HepG2 (cell line): ENCODE results near the gene SEZ6L. TPM values are rescaled to one million over a fixed set of nuclear protein-coding genes. Genes with fewer than 3 reads are reported as not detected.

Experiments used
- CEBPB ChIP-seq: IDR thresholded peaks from 2 replicates; pipeline ENCODE4 v1.6.1; 2011; ENCODE audit warnings: low read depth, low read length, improper control_type of control experiment, borderline replicate concordance
- DPF2 ChIP-seq: sonication (generic); formaldehyde crosslinking; IDR thresholded peaks from 2 replicates; pipeline ENCODE4 v1.4.0; 2020; ENCODE audit warnings: mild to moderate bottlenecking, low read depth, missing genetic modification reagents, borderline replicate concordance
- ELF3 ChIP-seq: IDR thresholded peaks from 2 replicates; pipeline ENCODE4 v1.6.1; 2016; ENCODE audit warnings: missing genetic modification reagents, missing compliant biosample characterization
- FOSL1 ChIP-seq: sonication (generic); formaldehyde crosslinking; IDR thresholded peaks from 2 replicates; pipeline ENCODE4 v1.9.0; 2021; ENCODE audit warnings: missing genetic modification reagents, borderline replicate concordance
- FOXK2 ChIP-seq: fragments of 450-650 bp; IDR thresholded peaks from 2 replicates; pipeline ENCODE4 v1.6.1; 2016
- GTF2F1 ChIP-seq: fragments of 150-350 bp; IDR thresholded peaks from 2 replicates; pipeline ENCODE4 v1.6.1; 2014; ENCODE audit warnings: low read length
- GZF1 ChIP-seq: sonication (generic); formaldehyde crosslinking; IDR thresholded peaks from 2 replicates; pipeline ENCODE4 v1.5.1; 2020; ENCODE audit warnings: mild to moderate bottlenecking, missing genetic modification reagents
- HNF4A ChIP-seq: sonication (generic); formaldehyde crosslinking; IDR thresholded peaks from 2 replicates; pipeline ENCODE4 v1.4.0; 2020; ENCODE audit warnings: missing genetic modification reagents
- IRF9 ChIP-seq: sonication (generic); formaldehyde crosslinking; IDR thresholded peaks from 2 replicates; pipeline ENCODE4 v1.8.0; 2022; ENCODE audit warnings: missing genetic modification reagents, mild to moderate bottlenecking, borderline replicate concordance
- ISL2 ChIP-seq: sonication (generic); formaldehyde crosslinking; IDR thresholded peaks from 2 replicates; pipeline ENCODE4 v1.5.0; 2020; ENCODE audit warnings: missing genetic modification reagents
- JDP2 ChIP-seq: sonication (generic); formaldehyde crosslinking; IDR thresholded peaks from 2 replicates; pipeline ENCODE4 v1.8.1; 2022; ENCODE audit warnings: missing genetic modification reagents, borderline replicate concordance
- KDM6A ChIP-seq: IDR thresholded peaks from 2 replicates; pipeline ENCODE4 v1.6.1; 2016; ENCODE audit warnings: low read depth
- MED13 ChIP-seq: sonication (generic); formaldehyde crosslinking; IDR thresholded peaks from 2 replicates; pipeline ENCODE4 v1.5.0; 2020; ENCODE audit warnings: missing genetic modification reagents
- NCOA2 ChIP-seq: sonication (generic); formaldehyde crosslinking; IDR thresholded peaks from 2 replicates; pipeline ENCODE4 v1.8.0; 2022; ENCODE audit warnings: inconsistent platforms
- NFE2L1 ChIP-seq: sonication (generic); formaldehyde crosslinking; IDR thresholded peaks from 2 replicates; pipeline ENCODE4 v1.4.0; 2020; ENCODE audit warnings: missing genetic modification reagents, mild to moderate bottlenecking, borderline replicate concordance
- PTBP1 ChIP-seq: fragments of 200-400 bp; formaldehyde crosslinking; IDR thresholded peaks from 2 replicates; pipeline ENCODE4 v1.6.1; 2018; ENCODE audit warnings: low read length, low read depth; ENCODE audit not compliant: poor library complexity, severe bottlenecking
- RBFOX2 ChIP-seq: fragments of 200-400 bp; formaldehyde crosslinking; IDR thresholded peaks from 2 replicates; pipeline ENCODE4 v1.6.1; 2017; ENCODE audit warnings: low read depth, mild to moderate bottlenecking, low read length
- SMAD9 ChIP-seq: sonication (generic); formaldehyde crosslinking; IDR thresholded peaks from 2 replicates; pipeline ENCODE4 v1.5.1; 2020; ENCODE audit warnings: mild to moderate bottlenecking, missing genetic modification reagents
- SOX13 ChIP-seq, 3 experiments: fragments of 450-650 bp in 1 of 3; sonication (generic) in 1 of 3; formaldehyde crosslinking in 1 of 3; IDR thresholded peaks in 2 of 3; conservative IDR thresholded peaks in 1 of 3; 2 replicates each; pipeline versions ENCODE4 v1.5.0 to v1.6.1; 2016 to 2020; ENCODE audit warnings: antibody characterized with exemption in 1 of 3, mild to moderate bottlenecking in 1 of 3, missing compliant biosample characterization in 1 of 3, missing genetic modification reagents in 1 of 3, moderate library complexity in 1 of 3
- TAF1 ChIP-seq: sonication (generic); formaldehyde crosslinking; IDR thresholded peaks from 2 replicates; pipeline ENCODE4 v1.4.0; 2020; ENCODE audit warnings: missing genetic modification reagents
- TCF7L2 ChIP-seq: IDR thresholded peaks from 2 replicates; pipeline ENCODE4 v1.6.1; 2011; ENCODE audit warnings: mild to moderate bottlenecking, low read depth, low read length, moderate library complexity
- ZBTB21 ChIP-seq: sonication (generic); formaldehyde crosslinking; IDR thresholded peaks from 2 replicates; pipeline ENCODE4 v1.4.0; 2020; ENCODE audit warnings: missing genetic modification reagents
- ZNF121 ChIP-seq: sonication (generic); formaldehyde crosslinking; IDR thresholded peaks from 2 replicates; pipeline ENCODE4 v1.5.0; 2020; ENCODE audit warnings: mild to moderate bottlenecking, missing genetic modification reagents
- ZNF138 ChIP-seq: sonication (generic); formaldehyde crosslinking; IDR thresholded peaks from 2 replicates; pipeline ENCODE4 v1.5.0; 2020; ENCODE audit warnings: mild to moderate bottlenecking, low read depth, missing genetic modification reagents
- ZNF143 ChIP-seq: sonication (generic); formaldehyde crosslinking; IDR thresholded peaks from 2 replicates; pipeline ENCODE4 v1.4.0; 2020; ENCODE audit warnings: missing genetic modification reagents
- ZNF260 ChIP-seq: sonication (generic); formaldehyde crosslinking; IDR thresholded peaks from 2 replicates; pipeline ENCODE4 v1.4.0; 2020; ENCODE audit warnings: missing genetic modification reagents, low read depth, mild to moderate bottlenecking, borderline replicate concordance
- ZNF263 ChIP-seq: sonication (generic); formaldehyde crosslinking; IDR thresholded peaks from 2 replicates; pipeline ENCODE4 v1.4.0; 2020; ENCODE audit warnings: missing genetic modification reagents
- ZNF331 ChIP-seq: sonication (generic); formaldehyde crosslinking; IDR thresholded peaks from 2 replicates; pipeline ENCODE4 v1.4.0; 2020; ENCODE audit warnings: missing genetic modification reagents
- ZNF333 ChIP-seq: sonication (generic); formaldehyde crosslinking; IDR thresholded peaks from 2 replicates; pipeline ENCODE4 v1.4.0; 2020; ENCODE audit warnings: mild to moderate bottlenecking, missing genetic modification reagents, borderline replicate concordance
- ZNF616 ChIP-seq: sonication (generic); formaldehyde crosslinking; IDR thresholded peaks from 2 replicates; pipeline ENCODE4 v1.5.0; 2020; ENCODE audit warnings: low read depth, mild to moderate bottlenecking, missing genetic modification reagents
- ZNF746 ChIP-seq: sonication (generic); formaldehyde crosslinking; IDR thresholded peaks from 2 replicates; pipeline ENCODE4 v1.8.0; 2022; ENCODE audit warnings: mild to moderate bottlenecking, missing genetic modification reagents
- ZNF777 ChIP-seq: sonication (generic); formaldehyde crosslinking; IDR thresholded peaks from 2 replicates; pipeline ENCODE4 v1.4.0; 2020; ENCODE audit warnings: missing genetic modification reagents
- ZNF781 ChIP-seq: sonication (generic); formaldehyde crosslinking; IDR thresholded peaks from 2 replicates; pipeline ENCODE4 v1.5.1; 2020; ENCODE audit warnings: borderline replicate concordance, mild to moderate bottlenecking, missing genetic modification reagents; ENCODE audit errors: not compliant biosample characterization
- ZNF891 ChIP-seq: sonication (generic); formaldehyde crosslinking; IDR thresholded peaks from 2 replicates; pipeline ENCODE4 v1.5.0; 2020; ENCODE audit warnings: mild to moderate bottlenecking, missing genetic modification reagents
- ZSCAN30 ChIP-seq: sonication (generic); formaldehyde crosslinking; IDR thresholded peaks from 2 replicates; pipeline ENCODE4 v1.5.0; 2020; ENCODE audit warnings: mild to moderate bottlenecking, missing genetic modification reagents
- polyA plus RNA-seq, 8 experiments: library from polyadenylated mRNA; depleted of rRNA in 3 of 8; stranded (reverse) in 7 of 8; unstranded in 1 of 8; fragments of >200 nt; fragmentation: Illumina TruSeq in 4 of 8; extraction: Trizol in 4 of 8; gene quantifications; 2 replicates each; pipeline versions ENCODE4 v1.2.1 to v1.2.3, GENCODE V29; 2011 to 2016; ENCODE audit warnings: low read depth in 4 of 8, missing spikeins in 1 of 8, mixed read lengths in 1 of 8; ENCODE audit not compliant: insufficient read depth in 1 of 8
- total RNA-seq, 5 experiments: library from RNA; depleted of rRNA; stranded (reverse); fragments of >200 nt; fragmentation: Illumina TruSeq; extraction: Trizol; gene quantifications; 2 replicates each; pipeline ENCODE4 v1.2.3, GENCODE V29; 2016; ENCODE audit warnings: low read depth in 1 of 5

SEZ6L gene
- total and polyA plus RNA-seq, 2 of the 13 experiments (the other 11 are each of a cell fraction or from before 2014, with no cell fraction given): not detected

- TF ChIP-seq ZNF260 (CRISPR knock-in tag) (no peak), JDP2 (CRISPR knock-in tag) (no peak), GTF2F1 (no peak), KDM6A (peak; percentile 23; the same call in 1 of the 2 replicates), FOSL1 (CRISPR knock-in tag) (no peak), TCF7L2 (no peak), ZNF777 (CRISPR knock-in tag) (no peak), ZNF746 (no peak), ZNF333 (CRISPR knock-in tag) (0 out of 2 replicates have a peak, but pooled peaks have one; percentile 54), SOX13 (IDR thresholded peaks at IDR 0.05) (peak; percentile 47; the same call in 1 of the 2 replicates), SOX13 (CRISPR knock-in tag; conservative IDR thresholded peaks at IDR 0.05 in 1 of 2, IDR thresholded peaks at IDR 0.05 in 1 of 2) (peak in 1 of 2 experiments; percentile 91; a peak in 2 of 4 replicates), ZNF138 (no peak), TAF1 (CRISPR knock-in tag) (no peak), ZNF121 (no peak), ISL2 (CRISPR knock-in tag) (peak; percentile 38; the same call in 1 of the 2 replicates), ZNF891 (CRISPR knock-in tag) (no peak), MED13 (no peak), IRF9 (CRISPR knock-in tag) (no peak), CEBPB (peak; percentile 95), GZF1 (no peak), ZNF143 (no peak), ZNF263 (CRISPR knock-in tag) (no peak), NCOA2 (CRISPR knock-in tag) (peak; percentile 81), ZSCAN30 (CRISPR knock-in tag) (no peak), ZNF616 (CRISPR knock-in tag) (no peak), NFE2L1 (no peak), FOXK2 (peak; percentile 85), HNF4A (CRISPR knock-in tag) (peak; percentile 88), ZNF781 (no peak), ZBTB21 (CRISPR knock-in tag) (no peak), ZNF331 (CRISPR knock-in tag) (peak; percentile 44; the same call in 1 of the 2 replicates), SMAD9 (CRISPR knock-in tag) (no peak), ELF3 (peak; percentile 25; the same call in 1 of the 2 replicates), DPF2 (CRISPR knock-in tag) (no peak), PTBP1 (no peak), RBFOX2 (no peak)
Observed at GRCh38 chr22:26196657-26197056, 27.4 kb downstream of the SEZ6L start (continued).
